Adrenal gland (tissue), 12 donors: ENCODE results near the gene MRPS10. TPM values are rescaled to one million over a fixed set of nuclear protein-coding genes. Genes with fewer than 3 reads are reported as not detected.

Source experiments
- DNase-seq, 7 donors: peaks; one replicate each; pipeline ENCODE4 v3.0.0-alpha.2; 2019 to 2020
- H3K27ac ChIP-seq, 5 donors: fragments of 200-600 bp; sonication (generic) in 4 of 5; 1 replicate in 3 of 5; 2 replicates in 2 of 5; pipeline versions ENCODE4 v1.5.1 to v1.8.0; 2016 to 2020; ENCODE audit warnings: mild to moderate bottlenecking in 1 of 5
- H3K27me3 ChIP-seq: fragments of 200-600 bp; 2 replicates; pipeline ENCODE4 v1.8.0; 2021
- H3K36me3 ChIP-seq, 2 donors: fragments of 200-600 bp; replicated peaks in 1 of 2; 1 replicate in 1 of 2; 2 replicates in 1 of 2; pipeline versions ENCODE4 v1.5.1 to v1.8.0; 2018 to 2022
- H3K4me1 ChIP-seq, 2 donors: fragments of 200-600 bp; replicated peaks in 1 of 2; 1 replicate in 1 of 2; 2 replicates in 1 of 2; pipeline versions ENCODE4 v1.5.1 to v1.8.0; 2018 to 2021
- H3K4me3 ChIP-seq, 4 donors: fragments of 200-600 bp; sonication (generic) in 3 of 4; one replicate each; pipeline ENCODE4 v1.5.1; 2016 to 2018
- H3K9me3 ChIP-seq, 3 donors: fragments of 200-600 bp; sonication (generic) in 1 of 3; replicated peaks in 1 of 3; 1 replicate in 2 of 3; 2 replicates in 1 of 3; pipeline versions ENCODE4 v1.5.1 to v1.8.0; 2016 to 2021
- POLR2A ChIP-seq, 2 donors: fragments of 450-650 bp; IDR thresholded peaks; one replicate each; pipeline ENCODE4 v1.6.1; 2017; ENCODE audit warnings: antibody characterized with exemption in 2 of 2, mild to moderate bottlenecking in 2 of 2, moderate library complexity in 1 of 2
- WGBS, 4 donors: extraction: QIAGEN DNeasy Blood & Tissue Kit in 2 of 4; methylation state at CpG; one replicate each; pipeline versions ENCODE4 v1.1.5 to v1.1.7; 2013 to 2017; 5-methylcytosine and 5-hydroxymethylcytosine counted together
- intact Hi-C, 2 donors: fragments of 100-400 bp; cut with DNase I; formaldehyde crosslinking; loops; one replicate each; pipeline versions ENCODE4 v1.14.1 to v1.15.0; 2022 to 2023
- polyA plus RNA-seq, 3 donors: library from polyadenylated mRNA; stranded (reverse); fragments of 200-250 nt in 2 of 3; fragments of 350-450 nt in 1 of 3; fragmentation: Illumina TruSeq in 1 of 3; extraction: RNeasy Lipid Tissue Mini Kit (QIAGEN cat#74804) in 1 of 3; gene quantifications; one replicate each; pipeline ENCODE4 v1.2.3, GENCODE V29; 2013 to 2014
- total RNA-seq, 9 donors: library from RNA; depleted of rRNA in 4 of 9; stranded (reverse); fragments of >200 nt in 4 of 9; fragments of 120-200 nt in 1 of 9; fragmentation: NEBNext Ultra II Directional in 1 of 9; extraction: Animal tissue kit (Norgen Biotek cat#: 25700) in 1 of 9; gene quantifications; one replicate each; pipeline versions ENCODE4 v1.1.0 to v1.2.4, GENCODE V29; 2013 to 2023
- TF ChIP-seq, protein P1 (sequence below), 6 experiments: fragments of 450-650 bp in 4 of 6; fragments of 200-600 bp in 2 of 6; sonication (generic) in 1 of 6; IDR thresholded peaks; 1 replicate in 5 of 6; 2 replicates in 1 of 6; pipeline versions ENCODE4 v1.5.1 to v1.8.0; 2016 to 2021; ENCODE audit warnings: antibody characterized with exemption in 6 of 6, mild to moderate bottlenecking in 2 of 6, moderate library complexity in 1 of 6
- donor health status: healthy with polysubstance abuse.
- donor health status: Bipolar disorder and iron deficiency.
- donor health status: DM: yes; HTN: yes; CAD: no.
- donor health status: DM: no; HTN: no; CAD: no.
- donor health status: DM: no; HTN: no; CAD: no.
- donor health status: DM: yes; HTN: yes; CAD: no.

The MRPS10 gene
- total and polyA plus RNA-seq, 12 donors = 14.7 to 67.4 (median 34.0) TPM

DNA sequence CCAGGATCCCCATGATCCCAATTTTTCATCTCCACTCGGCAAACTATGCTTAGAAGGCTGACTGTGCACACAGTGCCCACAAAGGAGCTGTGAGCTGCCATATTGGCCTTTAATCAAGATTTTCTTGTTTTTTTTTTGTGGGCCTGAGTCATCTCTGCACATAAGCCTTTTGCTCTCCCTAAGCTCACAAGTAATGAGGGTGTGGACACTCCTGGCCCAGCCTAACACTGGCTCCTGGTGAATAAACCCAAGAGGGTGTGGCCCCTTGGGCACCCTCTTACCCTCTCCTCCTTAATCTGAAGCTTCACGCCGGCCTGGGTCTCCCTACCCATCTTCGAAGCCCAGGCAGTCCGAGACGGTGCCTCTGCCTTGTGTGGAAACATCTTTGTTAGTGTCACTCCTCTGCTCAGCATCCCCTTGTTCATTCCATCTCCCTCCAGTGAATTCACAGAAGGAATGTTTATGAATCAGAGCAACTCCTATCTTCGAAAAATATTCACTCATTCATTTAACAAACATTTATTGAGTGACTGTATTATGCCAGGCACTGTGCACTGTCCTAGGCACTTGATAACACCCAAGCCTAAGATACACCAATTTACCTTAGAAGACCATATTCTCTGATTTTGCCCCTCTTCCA lies 22.2 kb upstream of the MRPS10 start:
- intact Hi-C loops = no loop called here
- 93 to 96% (median 94%) methylated on average over 7 of the region's 7 CpGs for WGBS, 4 donors
- H3K4me3 ChIP-seq = no peak overlapping the region
- TF ChIP-seq, protein P1, sequence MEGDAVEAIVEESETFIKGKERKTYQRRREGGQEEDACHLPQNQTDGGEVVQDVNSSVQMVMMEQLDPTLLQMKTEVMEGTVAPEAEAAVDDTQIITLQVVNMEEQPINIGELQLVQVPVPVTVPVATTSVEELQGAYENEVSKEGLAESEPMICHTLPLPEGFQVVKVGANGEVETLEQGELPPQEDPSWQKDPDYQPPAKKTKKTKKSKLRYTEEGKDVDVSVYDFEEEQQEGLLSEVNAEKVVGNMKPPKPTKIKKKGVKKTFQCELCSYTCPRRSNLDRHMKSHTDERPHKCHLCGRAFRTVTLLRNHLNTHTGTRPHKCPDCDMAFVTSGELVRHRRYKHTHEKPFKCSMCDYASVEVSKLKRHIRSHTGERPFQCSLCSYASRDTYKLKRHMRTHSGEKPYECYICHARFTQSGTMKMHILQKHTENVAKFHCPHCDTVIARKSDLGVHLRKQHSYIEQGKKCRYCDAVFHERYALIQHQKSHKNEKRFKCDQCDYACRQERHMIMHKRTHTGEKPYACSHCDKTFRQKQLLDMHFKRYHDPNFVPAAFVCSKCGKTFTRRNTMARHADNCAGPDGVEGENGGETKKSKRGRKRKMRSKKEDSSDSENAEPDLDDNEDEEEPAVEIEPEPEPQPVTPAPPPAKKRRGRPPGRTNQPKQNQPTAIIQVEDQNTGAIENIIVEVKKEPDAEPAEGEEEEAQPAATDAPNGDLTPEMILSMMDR (IDR thresholded peaks at IDR 0.05) = no peak
- no peak for TF ChIP-seq POLR2A (IDR thresholded peaks at IDR 0.05)
- peaks cover 0 to 27% of the 10 kb centered on the region in 2 donors for H3K36me3 ChIP-seq
- H3K4me1 ChIP-seq = peaks cover 4 to 30% of the 10 kb centered on the region in 2 donors
- H3K27ac ChIP-seq = peak overlapping the region in 2 of 5 donors; percentile 28 to 47
- H3K27me3 ChIP-seq = no peaks in the 10 kb centered on the region
- no peaks in the 10 kb centered on the region for H3K9me3 ChIP-seq
- DNase-seq = peak in 1 of 7 donors; percentile 29

DNA sequence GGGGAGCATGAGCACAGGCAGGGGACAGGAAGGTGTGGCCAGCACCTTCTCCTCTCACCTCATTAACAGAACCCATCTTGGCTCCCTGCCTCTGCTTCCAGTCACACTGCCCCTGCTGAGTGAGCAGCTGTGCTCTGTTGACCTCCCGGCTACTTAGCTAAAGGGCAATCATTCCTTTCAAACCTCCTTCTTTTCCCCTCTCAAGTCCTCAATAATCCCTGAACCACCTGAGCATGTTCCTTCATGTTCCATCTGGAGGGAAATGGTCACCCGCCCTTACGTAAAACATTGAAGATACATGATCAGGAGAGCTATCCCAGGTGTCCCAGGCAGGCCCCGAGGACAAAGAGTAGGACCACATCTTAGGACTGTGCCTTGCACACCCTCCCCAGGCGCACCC lies 21.7 kb upstream of the MRPS10 start:
- intact Hi-C loops = no loop called here
- Histone ChIP-seq H3K27me3 (no peaks in the 10 kb centered on the region), H3K27ac (peak overlapping the region in 2 of 5 donors; percentile 12 to 47), H3K4me3 (no peak overlapping the region), H3K4me1 (peaks cover 4 to 30% of the 10 kb centered on the region in 2 donors), H3K36me3 (peaks cover 0 to 27% of the 10 kb centered on the region in 2 donors), H3K9me3 (no peaks in the 10 kb centered on the region)
- DNase-seq = peak in 1 of 7 donors; percentile 35
- TF ChIP-seq, protein P1 (IDR thresholded peaks at IDR 0.05) = no peak
- TF ChIP-seq POLR2A (IDR thresholded peaks at IDR 0.05) = no peak
- WGBS, 4 donors = 92 to 100% (median 97%) methylated on average over 5 of the region's 5 CpGs

DNA sequence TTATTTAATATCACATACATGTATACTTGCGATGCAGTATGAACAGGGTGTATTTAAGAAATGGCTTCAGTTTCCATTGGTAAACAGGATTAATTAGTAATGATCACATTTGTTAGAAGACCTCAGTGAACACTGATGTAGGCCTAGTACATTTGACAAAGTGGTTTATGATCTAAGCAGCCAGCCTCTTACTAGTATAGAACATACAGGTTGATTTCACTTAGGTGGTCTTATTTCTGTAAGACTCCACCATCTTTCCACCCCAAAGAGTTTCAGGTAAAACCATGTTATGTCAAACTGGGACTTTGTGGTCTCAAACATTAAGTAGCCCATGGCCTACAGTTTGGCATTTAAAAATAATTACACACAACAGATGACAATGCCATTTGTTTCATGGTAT lies 20.2 kb upstream of the MRPS10 start:
- peak overlapping the region in 3 of 5 donors; percentile 21 to 69 (median 64) for H3K27ac ChIP-seq
- no peak for TF ChIP-seq POLR2A (IDR thresholded peaks at IDR 0.05)
- TF ChIP-seq, protein P1 (IDR thresholded peaks at IDR 0.05) = no peak
- peaks cover 4 to 30% of the 10 kb centered on the region in 2 donors for H3K4me1 ChIP-seq
- 93 to 100% (median 96%) methylated on average over 1 of the region's 1 CpG for WGBS, 4 donors
- no peak overlapping the region for H3K4me3 ChIP-seq
- H3K9me3 ChIP-seq = no peaks in the 10 kb centered on the region
- intact Hi-C loops = no loop called here
- peaks cover 0 to 21% of the 10 kb centered on the region in 2 donors for H3K36me3 ChIP-seq
- H3K27me3 ChIP-seq = no peaks in the 10 kb centered on the region
- no peak for DNase-seq

DNA sequence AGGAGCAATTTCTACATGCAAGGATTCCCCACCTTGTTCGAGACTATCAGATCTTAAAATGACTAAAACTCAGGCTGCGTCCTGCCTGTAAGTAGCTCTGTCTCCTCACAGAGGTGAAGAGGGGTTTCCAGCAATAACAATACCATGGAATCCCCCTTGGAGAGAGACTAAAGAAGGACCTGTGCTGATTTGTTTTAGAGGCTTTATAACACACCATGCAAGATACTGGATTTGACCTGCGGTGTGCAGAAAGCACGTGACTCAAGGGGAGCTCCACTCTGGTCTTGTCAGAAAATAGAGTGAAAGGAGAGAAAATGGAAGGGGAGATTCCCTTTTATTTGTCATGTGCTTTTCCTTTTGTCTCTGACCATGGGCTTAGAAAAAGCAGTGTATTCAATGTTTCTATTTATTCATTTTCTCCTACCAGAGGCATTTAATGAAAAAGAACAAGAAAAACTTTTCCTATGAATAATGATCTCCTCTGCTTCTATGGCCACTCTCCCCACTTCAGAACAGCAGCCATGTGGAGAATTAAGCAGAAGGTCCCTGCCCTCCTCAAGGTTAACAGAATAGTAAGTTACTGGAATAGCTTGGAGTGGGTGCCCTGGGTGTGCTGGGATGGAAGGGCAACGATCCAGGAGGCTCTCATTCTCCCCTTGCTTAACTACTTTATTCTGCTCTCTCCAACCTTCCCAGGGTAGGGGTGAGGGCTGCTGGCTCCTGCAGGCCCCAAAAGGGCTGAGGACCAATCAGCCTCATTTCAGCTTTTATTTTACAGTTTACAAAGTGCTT lies 19.2 kb upstream of the MRPS10 start:
- no peaks in the 10 kb centered on the region for H3K9me3 ChIP-seq
- peak in 3 of 7 donors; percentile 51 to 77 (median 64) for DNase-seq
- intact Hi-C loops = no loop called here
- H3K4me3 ChIP-seq = no peak overlapping the region
- H3K36me3 ChIP-seq = peaks cover 0 to 11% of the 10 kb centered on the region in 2 donors
- 70 to 72% (median 70%) methylated on average over 5 of the region's 5 CpGs for WGBS, 4 donors
- no peaks in the 10 kb centered on the region for H3K27me3 ChIP-seq
- peak overlapping the region in 3 of 5 donors; percentile 21 to 69 (median 64) for H3K27ac ChIP-seq
- peaks cover 4 to 30% of the 10 kb centered on the region in 2 donors for H3K4me1 ChIP-seq
- TF ChIP-seq POLR2A (IDR thresholded peaks at IDR 0.05) = no peak
- TF ChIP-seq, protein P1 (IDR thresholded peaks at IDR 0.05) = no peak
